ENCODE measurements around the gene VPS33A. TPM values are rescaled to one million over a fixed set of nuclear protein-coding genes. Genes with fewer than 3 reads are reported as not detected.

The VPS33A gene
- total and polyA plus RNA-seq, 2 donors (not counting 1 experiment from before 2014, with no cell fraction given), result 15.4 to 22.3 TPM

GRCh38 chr12:122306407-122306806 is 40.1 kb upstream of the VPS33A start:
- Histone ChIP-seq H3K79me2 (ENCODE audit: control insufficient read depth, insufficient read depth, low read length) (no peaks in the 10 kb centered on the region), H3K27ac (ENCODE audit: insufficient read depth, low read length) (no peak overlapping the region), H2AFZ (ENCODE audit: low read length) (no peak overlapping the region), H4K20me1 (ENCODE audit: control insufficient read depth, extremely low read depth, insufficient read depth, low read length) (no peaks in the 10 kb centered on the region), H3K4me3 (replicated peaks in 1 of 4; ENCODE audit: control extremely low read depth in 1 of 4, insufficient read depth in 1 of 4, low read depth in 3 of 4, low read length in 4 of 4) (no peak overlapping the region), H3K4me1 (ENCODE audit: control insufficient read depth, extremely low read depth, insufficient read depth, low read length) (peaks cover 12% of the 10 kb centered on the region), H3K4me2 (ENCODE audit: extremely low read depth, insufficient read depth, low read length) (no peak overlapping the region), H3K9ac (ENCODE audit: insufficient read depth, low read length) (no peak overlapping the region), H3K27me3 (ENCODE audit: control insufficient read depth, insufficient read depth, low read length) (no peaks in the 10 kb centered on the region), H3K9me3 (ENCODE audit: control insufficient read depth, insufficient read depth, low read depth, low read length) (no peaks in the 10 kb centered on the region), H3K36me3 (ENCODE audit: control insufficient read depth, insufficient read depth, low read length) (peaks cover 5% of the 10 kb centered on the region)
- no peak for DNase-seq (ENCODE audit: low read depth in 2 of 2)
- TF ChIP-seq CTCF (conservative IDR thresholded peaks at IDR 0.05 in 1 of 2, IDR thresholded peaks at IDR 0.05 in 1 of 2; ENCODE audit: low read depth in 1 of 2, low read length in 2 of 2) (no peak), EZH2 (IDR thresholded peaks at IDR 0.05; ENCODE audit: low read length, missing control alignments) (no peak)

GRCh38 chr12:122304924-122305323 is 38.6 kb upstream of the VPS33A start:
- H2AFZ ChIP-seq (ENCODE audit: low read length), result no peak overlapping the region
- no peak overlapping the region for H3K27ac ChIP-seq (ENCODE audit: insufficient read depth, low read length)
- H3K4me3 ChIP-seq (replicated peaks in 1 of 4; ENCODE audit: control extremely low read depth in 1 of 4, insufficient read depth in 1 of 4, low read depth in 3 of 4, low read length in 4 of 4), result no peak overlapping the region
- peaks cover 5% of the 10 kb centered on the region for H3K36me3 ChIP-seq (ENCODE audit: control insufficient read depth, insufficient read depth, low read length)
- no peak for DNase-seq (ENCODE audit: low read depth in 2 of 2)
- H3K27me3 ChIP-seq (ENCODE audit: control insufficient read depth, insufficient read depth, low read length), result no peaks in the 10 kb centered on the region
- no peaks in the 10 kb centered on the region for H3K79me2 ChIP-seq (ENCODE audit: control insufficient read depth, insufficient read depth, low read length)
- no peaks in the 10 kb centered on the region for H3K9me3 ChIP-seq (ENCODE audit: control insufficient read depth, insufficient read depth, low read depth, low read length)
- H4K20me1 ChIP-seq (ENCODE audit: control insufficient read depth, extremely low read depth, insufficient read depth, low read length), result no peaks in the 10 kb centered on the region
- no peak overlapping the region for H3K4me2 ChIP-seq (ENCODE audit: extremely low read depth, insufficient read depth, low read length)
- H3K4me1 ChIP-seq (ENCODE audit: control insufficient read depth, extremely low read depth, insufficient read depth, low read length), result peaks cover 12% of the 10 kb centered on the region
- TF ChIP-seq CTCF (conservative IDR thresholded peaks at IDR 0.05 in 1 of 2, IDR thresholded peaks at IDR 0.05 in 1 of 2; ENCODE audit: low read depth in 1 of 2, low read length in 2 of 2) (no peak), EZH2 (IDR thresholded peaks at IDR 0.05; ENCODE audit: low read length, missing control alignments) (no peak)
- no peak overlapping the region for H3K9ac ChIP-seq (ENCODE audit: insufficient read depth, low read length)

GRCh38 chr12:122303068-122303467 is 36.8 kb upstream of the VPS33A start:
- Histone ChIP-seq H3K9ac (ENCODE audit: insufficient read depth, low read length) (no peak overlapping the region), H3K36me3 (ENCODE audit: control insufficient read depth, insufficient read depth, low read length) (peaks cover 5% of the 10 kb centered on the region), H3K4me2 (ENCODE audit: extremely low read depth, insufficient read depth, low read length) (no peak overlapping the region), H2AFZ (ENCODE audit: low read length) (no peak overlapping the region), H3K4me1 (ENCODE audit: control insufficient read depth, extremely low read depth, insufficient read depth, low read length) (peaks cover 2% of the 10 kb centered on the region), H3K9me3 (ENCODE audit: control insufficient read depth, insufficient read depth, low read depth, low read length) (no peaks in the 10 kb centered on the region), H3K79me2 (ENCODE audit: control insufficient read depth, insufficient read depth, low read length) (no peaks in the 10 kb centered on the region), H3K4me3 (replicated peaks in 1 of 4; ENCODE audit: control extremely low read depth in 1 of 4, insufficient read depth in 1 of 4, low read depth in 3 of 4, low read length in 4 of 4) (no peak overlapping the region), H3K27me3 (ENCODE audit: control insufficient read depth, insufficient read depth, low read length) (no peaks in the 10 kb centered on the region), H4K20me1 (ENCODE audit: control insufficient read depth, extremely low read depth, insufficient read depth, low read length) (no peaks in the 10 kb centered on the region), H3K27ac (ENCODE audit: insufficient read depth, low read length) (peak overlapping the region; percentile 6)
- no peak for DNase-seq (ENCODE audit: low read depth in 2 of 2)
- TF ChIP-seq EZH2 (IDR thresholded peaks at IDR 0.05; ENCODE audit: low read length, missing control alignments) (no peak), CTCF (conservative IDR thresholded peaks at IDR 0.05 in 1 of 2, IDR thresholded peaks at IDR 0.05 in 1 of 2; ENCODE audit: low read depth in 1 of 2, low read length in 2 of 2) (no peak)
